ENCODE measurements around the gene POLR1A. TPM values are rescaled to one million over a fixed set of nuclear protein-coding genes. Genes with fewer than 3 reads are reported as not detected.

POLR1A gene
- total RNA-seq, 1 donor from 2014 or later, result 23.8 TPM

DNA sequence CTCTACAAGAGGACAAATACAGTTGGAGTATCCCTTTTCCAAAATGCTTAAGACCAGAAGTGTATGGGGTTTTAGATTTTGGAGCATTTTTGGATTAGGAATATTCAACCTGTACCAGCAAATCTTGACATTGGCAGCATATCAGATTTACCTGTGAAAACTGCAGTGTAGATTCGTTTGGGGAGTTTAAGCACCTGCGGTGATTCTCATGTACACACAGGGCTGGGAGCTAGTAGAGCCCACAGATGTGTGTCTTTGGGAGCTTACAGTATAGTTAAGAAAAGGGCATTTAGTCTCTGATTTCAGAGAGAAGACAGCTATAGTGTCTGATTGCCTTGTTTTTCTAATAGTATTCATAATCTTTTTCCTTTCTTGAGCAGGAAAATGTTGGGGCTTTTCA lies 30.5 kb upstream of the POLR1A start:
- H2AFZ ChIP-seq (replicated peaks), result no peak overlapping the region
- H3K79me2 ChIP-seq (ENCODE audit: low read depth), result no peaks in the 10 kb centered on the region
- no peak for DNase-seq (ENCODE audit: low spot score)
- no peak overlapping the region for H3K4me2 ChIP-seq
- no peaks in the 10 kb centered on the region for H3K4me1 ChIP-seq
- peaks cover 36% of the 10 kb centered on the region for H3K36me3 ChIP-seq
- H3K9ac ChIP-seq, result no peak overlapping the region
- H3K4me3 ChIP-seq, result no peak overlapping the region
- H3F3A ChIP-seq (ENCODE audit: low read depth), result peaks cover 6% of the 10 kb centered on the region
- no peaks in the 10 kb centered on the region for H3K9me3 ChIP-seq (ENCODE audit: low read depth)
- no peak overlapping the region for H3K27ac ChIP-seq
- Mint-ChIP-seq H3K27me3 (ENCODE audit: insufficient read depth, low read depth) (peaks cover 6% of the 10 kb centered on the region), H3K27ac (no peak overlapping the region), H3K4me3 (no peak overlapping the region), H3K9me3 (no peaks in the 10 kb centered on the region), H3K4me1 (no peaks in the 10 kb centered on the region), H3K36me3 (peaks cover 55% of the 10 kb centered on the region)
- peaks cover 3% of the 10 kb centered on the region for H4K20me1 ChIP-seq (ENCODE audit: low read depth)
- TF ChIP-seq, protein P1, sequence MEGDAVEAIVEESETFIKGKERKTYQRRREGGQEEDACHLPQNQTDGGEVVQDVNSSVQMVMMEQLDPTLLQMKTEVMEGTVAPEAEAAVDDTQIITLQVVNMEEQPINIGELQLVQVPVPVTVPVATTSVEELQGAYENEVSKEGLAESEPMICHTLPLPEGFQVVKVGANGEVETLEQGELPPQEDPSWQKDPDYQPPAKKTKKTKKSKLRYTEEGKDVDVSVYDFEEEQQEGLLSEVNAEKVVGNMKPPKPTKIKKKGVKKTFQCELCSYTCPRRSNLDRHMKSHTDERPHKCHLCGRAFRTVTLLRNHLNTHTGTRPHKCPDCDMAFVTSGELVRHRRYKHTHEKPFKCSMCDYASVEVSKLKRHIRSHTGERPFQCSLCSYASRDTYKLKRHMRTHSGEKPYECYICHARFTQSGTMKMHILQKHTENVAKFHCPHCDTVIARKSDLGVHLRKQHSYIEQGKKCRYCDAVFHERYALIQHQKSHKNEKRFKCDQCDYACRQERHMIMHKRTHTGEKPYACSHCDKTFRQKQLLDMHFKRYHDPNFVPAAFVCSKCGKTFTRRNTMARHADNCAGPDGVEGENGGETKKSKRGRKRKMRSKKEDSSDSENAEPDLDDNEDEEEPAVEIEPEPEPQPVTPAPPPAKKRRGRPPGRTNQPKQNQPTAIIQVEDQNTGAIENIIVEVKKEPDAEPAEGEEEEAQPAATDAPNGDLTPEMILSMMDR (IDR thresholded peaks at IDR 0.05), result no peak
- TF ChIP-seq EZH2phosphoT487 (IDR thresholded peaks at IDR 0.05) (no peak), EZH2 (IDR thresholded peaks at IDR 0.05) (no peak)
- H3K27me3 ChIP-seq, result no peaks in the 10 kb centered on the region

DNA sequence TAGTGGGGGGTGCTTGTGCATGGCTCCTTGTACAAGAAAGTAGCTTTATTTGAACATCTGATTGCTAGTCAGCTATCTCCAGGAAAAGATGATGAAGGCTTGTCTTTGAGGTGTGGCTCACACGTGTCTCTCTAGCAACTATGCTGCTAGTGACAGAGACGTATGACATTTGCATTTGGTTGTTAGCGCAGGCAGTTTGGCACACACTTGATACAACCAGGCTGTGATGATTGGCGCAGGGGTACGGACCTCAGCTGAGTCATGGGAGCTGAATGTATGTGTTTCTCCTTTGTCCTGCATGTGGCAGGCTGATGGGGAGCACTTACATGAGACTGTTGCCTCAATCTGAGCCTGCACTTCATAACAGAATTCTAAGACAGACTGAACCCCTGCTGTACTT lies 30.0 kb upstream of the POLR1A start:
- Histone ChIP-seq H2AFZ (replicated peaks) (no peak overlapping the region), H3K9me3 (ENCODE audit: low read depth) (no peaks in the 10 kb centered on the region), H3K9ac (no peak overlapping the region), H3K36me3 (peaks cover 39% of the 10 kb centered on the region), H3K27me3 (no peaks in the 10 kb centered on the region), H3K27ac (no peak overlapping the region), H3K4me2 (no peak overlapping the region), H4K20me1 (ENCODE audit: low read depth) (peaks cover 3% of the 10 kb centered on the region), H3K4me3 (no peak overlapping the region), H3K4me1 (no peaks in the 10 kb centered on the region), H3K79me2 (ENCODE audit: low read depth) (no peaks in the 10 kb centered on the region), H3F3A (ENCODE audit: low read depth) (peaks cover 1% of the 10 kb centered on the region)
- DNase-seq (ENCODE audit: low spot score), result no peak
- peaks cover 55% of the 10 kb centered on the region for H3K36me3 Mint-ChIP-seq
- H3K9me3 Mint-ChIP-seq, result no peaks in the 10 kb centered on the region
- H3K27me3 Mint-ChIP-seq (ENCODE audit: insufficient read depth, low read depth), result peaks cover 6% of the 10 kb centered on the region
- H3K4me3 Mint-ChIP-seq, result no peak overlapping the region
- no peaks in the 10 kb centered on the region for H3K4me1 Mint-ChIP-seq
- H3K27ac Mint-ChIP-seq, result no peak overlapping the region
- TF ChIP-seq EZH2 (IDR thresholded peaks at IDR 0.05), result no peak
- TF ChIP-seq EZH2phosphoT487 (IDR thresholded peaks at IDR 0.05), result no peak
- TF ChIP-seq, protein P1 (IDR thresholded peaks at IDR 0.05), result no peak

DNA sequence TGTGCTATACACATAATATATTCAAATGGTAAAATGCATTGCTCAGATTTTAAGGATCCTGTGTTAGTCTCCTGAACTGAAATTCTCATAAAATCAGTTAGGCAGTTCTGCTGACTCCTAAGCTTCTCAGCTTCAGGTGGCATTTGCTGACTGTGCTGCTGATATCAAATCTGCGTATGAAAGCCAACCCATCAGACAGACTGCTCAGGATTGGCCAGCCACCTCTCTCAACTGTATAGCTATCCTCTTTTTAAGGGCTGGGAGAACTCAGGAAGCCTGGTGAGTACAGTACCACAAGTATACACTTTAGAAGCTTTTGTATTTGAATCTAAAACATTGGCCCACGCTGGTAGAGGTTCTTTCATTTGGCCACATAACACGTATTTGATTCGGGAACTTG lies 29.0 kb upstream of the POLR1A start:
- Histone ChIP-seq H3K4me3 (no peak overlapping the region), H3K27me3 (no peaks in the 10 kb centered on the region), H3K4me2 (no peak overlapping the region), H3K9me3 (ENCODE audit: low read depth) (no peaks in the 10 kb centered on the region), H3K9ac (no peak overlapping the region), H3K36me3 (peaks cover 45% of the 10 kb centered on the region), H2AFZ (replicated peaks) (no peak overlapping the region), H3K4me1 (no peaks in the 10 kb centered on the region), H3F3A (ENCODE audit: low read depth) (no peaks in the 10 kb centered on the region), H3K27ac (no peak overlapping the region), H4K20me1 (ENCODE audit: low read depth) (peaks cover 3% of the 10 kb centered on the region), H3K79me2 (ENCODE audit: low read depth) (no peaks in the 10 kb centered on the region)
- peaks cover 55% of the 10 kb centered on the region for H3K36me3 Mint-ChIP-seq
- H3K27me3 Mint-ChIP-seq (ENCODE audit: insufficient read depth, low read depth), result peaks cover 6% of the 10 kb centered on the region
- TF ChIP-seq, protein P1 (IDR thresholded peaks at IDR 0.05), result no peak
- no peak for TF ChIP-seq EZH2 (IDR thresholded peaks at IDR 0.05)
- TF ChIP-seq EZH2phosphoT487 (IDR thresholded peaks at IDR 0.05), result no peak
- no peak overlapping the region for H3K27ac Mint-ChIP-seq
- no peak overlapping the region for H3K4me3 Mint-ChIP-seq
- no peaks in the 10 kb centered on the region for H3K4me1 Mint-ChIP-seq
- no peaks in the 10 kb centered on the region for H3K9me3 Mint-ChIP-seq
- DNase-seq (ENCODE audit: low spot score), result no peak
